AG08395 (cell line): ENCODE measurements around the gene ACTR6.
"Not testable (repeated sequence)": the region's sequence is repeated elsewhere in the genome, so short reads cannot be mapped to it uniquely, and the experiment has no call there.

Experiments
- DNase-seq: peaks from one replicate; pipeline ENCODE4 v3.0.0; 2012; ENCODE audit warnings: mixed read lengths, low spot score

Gene ACTR6

GRCh38 chr12:100219328-100220109 is 18.9 kb downstream of the ACTR6 start:
- no peak for DNase-seq

- DNase-seq: no peak
These were observed 20.9 kb downstream of the ACTR6 start for GRCh38 chr12:100221523-100221922.

GRCh38 chr12:100222173-100222572 is 21.6 kb downstream of the ACTR6 start:
- DNase-seq: not testable (repeated sequence)

- no peak for DNase-seq
These were observed 24.9 kb downstream of the ACTR6 start for GRCh38 chr12:100225491-100225890.

GRCh38 chr12:100229036-100229635 is 28.5 kb downstream of the ACTR6 start:
- DNase-seq: no peak

- no peak for DNase-seq
These were observed 29.3 kb downstream of the ACTR6 start for GRCh38 chr12:100229876-100230275.

GRCh38 chr12:100231873-100232272 is 31.3 kb downstream of the ACTR6 start:
- not testable (repeated sequence) for DNase-seq

GRCh38 chr12:100234166-100234565 is 33.6 kb downstream of the ACTR6 start:
- peak; percentile 10 for DNase-seq

GRCh38 chr12:100234591-100235304 is 34.1 kb downstream of the ACTR6 start:
- DNase-seq: peak; percentile 55

GRCh38 chr12:100238801-100239200 is 38.2 kb downstream of the ACTR6 start:
- no peak for DNase-seq

GRCh38 chr12:100239589-100239988 is 39.0 kb downstream of the ACTR6 start:
- no peak for DNase-seq

GRCh38 chr12:100243137-100243536 is 42.5 kb downstream of the ACTR6 start:
- DNase-seq: no peak

GRCh38 chr12:100247765-100248164 is 47.1 kb downstream of the ACTR6 start:
- DNase-seq: no peak

- peak; percentile 34 for DNase-seq
These were observed 48.3 kb downstream of the ACTR6 start for GRCh38 chr12:100248886-100249285.

- no peak for DNase-seq
These were observed 49.3 kb downstream of the ACTR6 start for GRCh38 chr12:100249941-100250340.

- no peak for DNase-seq
These were observed 51.3 kb downstream of the ACTR6 start for GRCh38 chr12:100251917-100252316.

GRCh38 chr12:100253437-100253836 is 52.8 kb downstream of the ACTR6 start:
- no peak for DNase-seq

GRCh38 chr12:100254876-100255275 is 54.3 kb downstream of the ACTR6 start:
- DNase-seq: no peak

GRCh38 chr12:100258127-100258526 is 57.5 kb downstream of the ACTR6 start:
- no peak for DNase-seq

GRCh38 chr12:100263131-100263530 is 62.5 kb downstream of the ACTR6 start:
- DNase-seq: no peak

- not testable (repeated sequence) for DNase-seq
These were observed 64.5 kb downstream of the ACTR6 start for GRCh38 chr12:100265107-100265506.

- no peak for DNase-seq
These were observed 65.3 kb downstream of the ACTR6 start for GRCh38 chr12:100265732-100266584.
